ENCODE results near the gene ZBTB46. TPM values are rescaled to one million over a fixed set of nuclear protein-coding genes. Genes with fewer than 3 reads are reported as not detected.

The ZBTB46 gene
- total RNA-seq, 1 experiment from 2014 or later: 9.5 TPM

GRCh38 chr20:63795178-63795830, 35.8 kb downstream of the ZBTB46 start:
- Histone ChIP-seq H3K36me3 (ENCODE audit: control insufficient read depth, insufficient read depth, low read length) (no peaks in the 10 kb centered on the region), H3K9me3 (0 out of 2 replicates have a peak, but pooled peaks cover 3% of the 10 kb centered on the region), H3K27me3 (replicated peaks; ENCODE audit: control insufficient read depth, insufficient read depth, low read length) (no peaks in the 10 kb centered on the region), H3K4me3 (ENCODE audit: low read depth, low read length) (no peak overlapping the region), H3K4me1 (no peaks in the 10 kb centered on the region)
- Mint-ChIP-seq H3K4me1 (ENCODE audit: low read depth, unreplicated experiment) (no peaks in the 10 kb centered on the region), H3K27me3 (ENCODE audit: insufficient read depth, unreplicated experiment) (no peaks in the 10 kb centered on the region), H3K27ac (ENCODE audit: unreplicated experiment) (no peak overlapping the region), H3K36me3 (ENCODE audit: insufficient read depth, unreplicated experiment) (no peaks in the 10 kb centered on the region), H3K9me3 (ENCODE audit: unreplicated experiment) (peaks cover 10% of the 10 kb centered on the region), H3K4me3 (ENCODE audit: unreplicated experiment) (no peak overlapping the region)
- TF ChIP-seq CTCF (IDR thresholded peaks at IDR 0.05; ENCODE audit: insufficient read depth in 1 of 2, low read depth in 1 of 2, low read length in 1 of 2, severe bottlenecking in 1 of 2, unreplicated experiment in 1 of 2): no peak
- BruUV-seq (replicated peaks): no TSS peak
- DNase-seq: no peak
- ChIA-PET POLR2A (no interaction called here), CTCF (interaction anchor here (0.9 kb wide), 1 partner anchor 9 kb away, joined by 5 read pairs; no protein-coding TSS in a partner anchor)
- intact Hi-C loops (cut with micrococcal nuclease; ENCODE audit: unreplicated experiment): no loop called here

GRCh38 chr20:63794614-63795013, 36.5 kb downstream of the ZBTB46 start:
- CTCF ChIA-PET: interaction anchor here (0.9 kb wide), 1 partner anchor 8 kb away, joined by 5 read pairs; no protein-coding TSS in a partner anchor

GRCh38 chr20:63792866-63793265, 38.2 kb downstream of the ZBTB46 start:
- Mint-ChIP-seq H3K27ac (ENCODE audit: unreplicated experiment) (no peak overlapping the region), H3K9me3 (ENCODE audit: unreplicated experiment) (peaks cover 10% of the 10 kb centered on the region), H3K36me3 (ENCODE audit: insufficient read depth, unreplicated experiment) (no peaks in the 10 kb centered on the region), H3K27me3 (ENCODE audit: insufficient read depth, unreplicated experiment) (no peaks in the 10 kb centered on the region), H3K4me3 (ENCODE audit: unreplicated experiment) (no peak overlapping the region), H3K4me1 (ENCODE audit: low read depth, unreplicated experiment) (no peaks in the 10 kb centered on the region)
- no peak for TF ChIP-seq CTCF (IDR thresholded peaks at IDR 0.05; ENCODE audit: insufficient read depth in 1 of 2, low read depth in 1 of 2, low read length in 1 of 2, severe bottlenecking in 1 of 2, unreplicated experiment in 1 of 2)
- ChIA-PET POLR2A (no interaction called here), CTCF (no interaction called here)
- Histone ChIP-seq H3K4me3 (ENCODE audit: low read depth, low read length) (no peak overlapping the region), H3K36me3 (ENCODE audit: control insufficient read depth, insufficient read depth, low read length) (no peaks in the 10 kb centered on the region), H3K4me1 (no peaks in the 10 kb centered on the region), H3K9me3 (0 out of 2 replicates have a peak, but pooled peaks cover 3% of the 10 kb centered on the region), H3K27me3 (replicated peaks; ENCODE audit: control insufficient read depth, insufficient read depth, low read length) (no peaks in the 10 kb centered on the region)
- intact Hi-C loops (cut with micrococcal nuclease; ENCODE audit: unreplicated experiment): no loop called here
- DNase-seq: no peak
- no TSS peak for BruUV-seq (replicated peaks)

More at GRCh38 chr20:63794614-63795013, 36.5 kb downstream of the ZBTB46 start:
- Histone ChIP-seq H3K4me3 (ENCODE audit: low read depth, low read length) (no peak overlapping the region), H3K27me3 (replicated peaks; ENCODE audit: control insufficient read depth, insufficient read depth, low read length) (no peaks in the 10 kb centered on the region), H3K4me1 (no peaks in the 10 kb centered on the region), H3K36me3 (ENCODE audit: control insufficient read depth, insufficient read depth, low read length) (no peaks in the 10 kb centered on the region), H3K9me3 (0 out of 2 replicates have a peak, but pooled peaks cover 3% of the 10 kb centered on the region)
- Mint-ChIP-seq H3K36me3 (ENCODE audit: insufficient read depth, unreplicated experiment) (no peaks in the 10 kb centered on the region), H3K27me3 (ENCODE audit: insufficient read depth, unreplicated experiment) (no peaks in the 10 kb centered on the region), H3K27ac (ENCODE audit: unreplicated experiment) (no peak overlapping the region), H3K9me3 (ENCODE audit: unreplicated experiment) (peaks cover 10% of the 10 kb centered on the region), H3K4me3 (ENCODE audit: unreplicated experiment) (no peak overlapping the region), H3K4me1 (ENCODE audit: low read depth, unreplicated experiment) (no peaks in the 10 kb centered on the region)
- no peak for TF ChIP-seq CTCF (IDR thresholded peaks at IDR 0.05; ENCODE audit: insufficient read depth in 1 of 2, low read depth in 1 of 2, low read length in 1 of 2, severe bottlenecking in 1 of 2, unreplicated experiment in 1 of 2)
- intact Hi-C loops (cut with micrococcal nuclease; ENCODE audit: unreplicated experiment): no loop called here
- no TSS peak for BruUV-seq (replicated peaks)
- POLR2A ChIA-PET: no interaction called here
- no peak for DNase-seq

Data from Caco-2 (cell line).